H1 (cell line): ENCODE results near the gene COL27A1. TPM values are rescaled to one million over a fixed set of nuclear protein-coding genes. Genes with fewer than 3 reads are reported as not detected.

Experiments
- BRCA1 ChIP-seq: IDR thresholded peaks from 2 replicates; pipeline ENCODE4 v1.6.1; 2012; ENCODE audit warnings: low read depth, low read length, improper control_type of control experiment
- CBX5 ChIP-seq: fragments of 300-800, 300-1000 bp; sonication (generic); IDR thresholded peaks from 2 replicates; pipeline ENCODE4 v1.7.1; 2016; ENCODE audit warnings: antibody characterized with exemption, low read length, low read depth
- CTBP2 ChIP-seq: IDR thresholded peaks from 2 replicates; pipeline ENCODE4 v1.7.0; 2011; ENCODE audit warnings: borderline replicate concordance, mild to moderate bottlenecking, moderate library complexity, mixed read lengths, low read length; ENCODE audit not compliant: insufficient read depth, insufficient read length
- EGR1 ChIP-seq: IDR thresholded peaks from 2 replicates; pipeline ENCODE4 v1.6.1; 2011; ENCODE audit warnings: low read depth, low read length, borderline replicate concordance
- NRF1 ChIP-seq: IDR thresholded peaks from 2 replicates; pipeline ENCODE4 v1.6.1; 2011; ENCODE audit warnings: mild to moderate bottlenecking, low read depth, low read length, improper control_type of control experiment
- SAP30 ChIP-seq: fragments of 300-600 bp; sonication (generic); IDR thresholded peaks from 2 replicates; pipeline ENCODE4 v1.7.1; 2012; ENCODE audit warnings: low read length, moderate library complexity, mild to moderate bottlenecking, inconsistent platforms; ENCODE audit not compliant: insufficient read depth, insufficient replicate concordance
- ZNF274 ChIP-seq: IDR thresholded peaks from 2 replicates; pipeline ENCODE4 v1.7.0; 2012; ENCODE audit warnings: low read length, borderline replicate concordance; ENCODE audit errors: extremely low read depth
- polyA plus RNA-seq, 7 experiments: library from polyadenylated mRNA; depleted of rRNA in 3 of 7; stranded (reverse) in 5 of 7; unstranded in 2 of 7; fragments of >200 nt in 5 of 7; fragments of 200-250 nt in 2 of 7; gene quantifications; 1 replicate in 5 of 7; 2 replicates in 1 of 7; 4 replicates in 1 of 7; pipeline versions ENCODE4 v1.2.1 to v1.2.3, GENCODE V29; 2011 to 2013; ENCODE audit warnings: missing spikeins in 2 of 7, mixed read lengths in 2 of 7
- total RNA-seq: library from RNA; stranded (reverse); fragmentation: NEBNext Ultra II Directional; extraction: Animal tissue kit (Norgen Biotek cat#: 25700); gene quantifications from 2 replicates; pipeline ENCODE4 v1.2.1, GENCODE V29; 2021

The COL27A1 gene
- total and polyA plus RNA-seq, 2 of the 8 experiments (the other 6 are each of a cell fraction or from before 2014, with no cell fraction given): 15.1 to 22.8 TPM

- TF ChIP-seq NRF1 (no peak), BRCA1 (no peak), CTBP2 (no peak), EGR1 (no peak), CBX5 (no peak), SAP30 (no peak), ZNF274 (no peak)
Measured at GRCh38 chr9:114307899-114308267, 152.5 kb downstream of the COL27A1 start (continued).
